ENCODE measurements around the gene CAMTA1. TPM values are rescaled to one million over a fixed set of nuclear protein-coding genes. Genes with fewer than 3 reads are reported as not detected.

Gene CAMTA1
- total and polyA plus RNA-seq, 9 of the 15 experiments (the other 6 are each of a cell fraction or from before 2014, with no cell fraction given): 43.9 to 161 (median 65.9) TPM

- in situ Hi-C loops (cut with MboI) (no loop called here), intact Hi-C loops (cut with micrococcal nuclease) (no loop called here)
- ATAC-seq (no peak), FAIRE-seq (no peak), DNase-seq (ENCODE audit: extremely low read depth in 1 of 4, low spot score in 3 of 4) (no peak)
- no TSS peak for BruUV-seq (replicated peaks)
- Histone ChIP-seq H3K79me2 (ENCODE audit: control insufficient read depth, insufficient read depth, low read length) (no peaks in the 10 kb centered on the region), H3K9ac (ENCODE audit: insufficient read depth in 1 of 2, low read depth in 2 of 2, low read length in 2 of 2) (no peak overlapping the region), H3K4me1 (replicated peaks in 1 of 2; ENCODE audit: control insufficient read depth in 2 of 2, insufficient read depth in 2 of 2, low read length in 2 of 2) (no peaks in the 10 kb centered on the region; a peak in 1 of 5 replicates), H2AFZ (ENCODE audit: low read depth, low read length) (no peak overlapping the region), H3K4me3 (no peak overlapping the region), H3K9me3 (replicated peaks; ENCODE audit: control insufficient read depth, insufficient read depth, low read depth, low read length) (no peaks in the 10 kb centered on the region), H3K36me3 (ENCODE audit: control insufficient read depth, insufficient read depth, low read length) (no peaks in the 10 kb centered on the region), H3K9me1 (ENCODE audit: control insufficient read depth, insufficient read depth, low read length) (no peaks in the 10 kb centered on the region), H3K4me2 (ENCODE audit: insufficient read depth, low read length) (no peak overlapping the region), H3K27ac (ENCODE audit: extremely low read depth, low read depth, low read length) (no peak overlapping the region), H4K20me1 (replicated peaks; ENCODE audit: control insufficient read depth, insufficient read depth, low read length) (peaks cover 15% of the 10 kb centered on the region), H3K27me3 (ENCODE audit: control insufficient read depth in 2 of 2, insufficient read depth in 2 of 2, low read length in 2 of 2) (peaks cover 53 to 93% of the 10 kb centered on the region in 2 experiments)
- CTCF ChIA-PET (ENCODE audit: low intra/inter-chr PET ratio): no interaction called here
- 2% methylated on average over 15 of the region's 16 CpGs for WGBS (ENCODE audit: insufficient coverage, low coverage, missing lambda C conversion rate)
- POLR2A ChIA-PET: no interaction called here
- TF ChIP-seq, protein P1, sequence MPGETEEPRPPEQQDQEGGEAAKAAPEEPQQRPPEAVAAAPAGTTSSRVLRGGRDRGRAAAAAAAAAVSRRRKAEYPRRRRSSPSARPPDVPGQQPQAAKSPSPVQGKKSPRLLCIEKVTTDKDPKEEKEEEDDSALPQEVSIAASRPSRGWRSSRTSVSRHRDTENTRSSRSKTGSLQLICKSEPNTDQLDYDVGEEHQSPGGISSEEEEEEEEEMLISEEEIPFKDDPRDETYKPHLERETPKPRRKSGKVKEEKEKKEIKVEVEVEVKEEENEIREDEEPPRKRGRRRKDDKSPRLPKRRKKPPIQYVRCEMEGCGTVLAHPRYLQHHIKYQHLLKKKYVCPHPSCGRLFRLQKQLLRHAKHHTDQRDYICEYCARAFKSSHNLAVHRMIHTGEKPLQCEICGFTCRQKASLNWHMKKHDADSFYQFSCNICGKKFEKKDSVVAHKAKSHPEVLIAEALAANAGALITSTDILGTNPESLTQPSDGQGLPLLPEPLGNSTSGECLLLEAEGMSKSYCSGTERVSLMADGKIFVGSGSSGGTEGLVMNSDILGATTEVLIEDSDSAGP (CRISPR knock-in tag; IDR thresholded peaks at IDR 0.05): no peak
- TF ChIP-seq NEUROD1 (IDR thresholded peaks at IDR 0.05; ENCODE audit: borderline replicate concordance, low read depth, low read length, partially characterized antibody): no peak
- TF ChIP-seq SRSF7 (optimal IDR thresholded peaks at IDR 0.05; ENCODE audit: low read depth, low read length): no peak
- no peak for TF ChIP-seq HNRNPUL1 (IDR thresholded peaks at IDR 0.05; ENCODE audit: low read length)
- TF ChIP-seq, protein P2, sequence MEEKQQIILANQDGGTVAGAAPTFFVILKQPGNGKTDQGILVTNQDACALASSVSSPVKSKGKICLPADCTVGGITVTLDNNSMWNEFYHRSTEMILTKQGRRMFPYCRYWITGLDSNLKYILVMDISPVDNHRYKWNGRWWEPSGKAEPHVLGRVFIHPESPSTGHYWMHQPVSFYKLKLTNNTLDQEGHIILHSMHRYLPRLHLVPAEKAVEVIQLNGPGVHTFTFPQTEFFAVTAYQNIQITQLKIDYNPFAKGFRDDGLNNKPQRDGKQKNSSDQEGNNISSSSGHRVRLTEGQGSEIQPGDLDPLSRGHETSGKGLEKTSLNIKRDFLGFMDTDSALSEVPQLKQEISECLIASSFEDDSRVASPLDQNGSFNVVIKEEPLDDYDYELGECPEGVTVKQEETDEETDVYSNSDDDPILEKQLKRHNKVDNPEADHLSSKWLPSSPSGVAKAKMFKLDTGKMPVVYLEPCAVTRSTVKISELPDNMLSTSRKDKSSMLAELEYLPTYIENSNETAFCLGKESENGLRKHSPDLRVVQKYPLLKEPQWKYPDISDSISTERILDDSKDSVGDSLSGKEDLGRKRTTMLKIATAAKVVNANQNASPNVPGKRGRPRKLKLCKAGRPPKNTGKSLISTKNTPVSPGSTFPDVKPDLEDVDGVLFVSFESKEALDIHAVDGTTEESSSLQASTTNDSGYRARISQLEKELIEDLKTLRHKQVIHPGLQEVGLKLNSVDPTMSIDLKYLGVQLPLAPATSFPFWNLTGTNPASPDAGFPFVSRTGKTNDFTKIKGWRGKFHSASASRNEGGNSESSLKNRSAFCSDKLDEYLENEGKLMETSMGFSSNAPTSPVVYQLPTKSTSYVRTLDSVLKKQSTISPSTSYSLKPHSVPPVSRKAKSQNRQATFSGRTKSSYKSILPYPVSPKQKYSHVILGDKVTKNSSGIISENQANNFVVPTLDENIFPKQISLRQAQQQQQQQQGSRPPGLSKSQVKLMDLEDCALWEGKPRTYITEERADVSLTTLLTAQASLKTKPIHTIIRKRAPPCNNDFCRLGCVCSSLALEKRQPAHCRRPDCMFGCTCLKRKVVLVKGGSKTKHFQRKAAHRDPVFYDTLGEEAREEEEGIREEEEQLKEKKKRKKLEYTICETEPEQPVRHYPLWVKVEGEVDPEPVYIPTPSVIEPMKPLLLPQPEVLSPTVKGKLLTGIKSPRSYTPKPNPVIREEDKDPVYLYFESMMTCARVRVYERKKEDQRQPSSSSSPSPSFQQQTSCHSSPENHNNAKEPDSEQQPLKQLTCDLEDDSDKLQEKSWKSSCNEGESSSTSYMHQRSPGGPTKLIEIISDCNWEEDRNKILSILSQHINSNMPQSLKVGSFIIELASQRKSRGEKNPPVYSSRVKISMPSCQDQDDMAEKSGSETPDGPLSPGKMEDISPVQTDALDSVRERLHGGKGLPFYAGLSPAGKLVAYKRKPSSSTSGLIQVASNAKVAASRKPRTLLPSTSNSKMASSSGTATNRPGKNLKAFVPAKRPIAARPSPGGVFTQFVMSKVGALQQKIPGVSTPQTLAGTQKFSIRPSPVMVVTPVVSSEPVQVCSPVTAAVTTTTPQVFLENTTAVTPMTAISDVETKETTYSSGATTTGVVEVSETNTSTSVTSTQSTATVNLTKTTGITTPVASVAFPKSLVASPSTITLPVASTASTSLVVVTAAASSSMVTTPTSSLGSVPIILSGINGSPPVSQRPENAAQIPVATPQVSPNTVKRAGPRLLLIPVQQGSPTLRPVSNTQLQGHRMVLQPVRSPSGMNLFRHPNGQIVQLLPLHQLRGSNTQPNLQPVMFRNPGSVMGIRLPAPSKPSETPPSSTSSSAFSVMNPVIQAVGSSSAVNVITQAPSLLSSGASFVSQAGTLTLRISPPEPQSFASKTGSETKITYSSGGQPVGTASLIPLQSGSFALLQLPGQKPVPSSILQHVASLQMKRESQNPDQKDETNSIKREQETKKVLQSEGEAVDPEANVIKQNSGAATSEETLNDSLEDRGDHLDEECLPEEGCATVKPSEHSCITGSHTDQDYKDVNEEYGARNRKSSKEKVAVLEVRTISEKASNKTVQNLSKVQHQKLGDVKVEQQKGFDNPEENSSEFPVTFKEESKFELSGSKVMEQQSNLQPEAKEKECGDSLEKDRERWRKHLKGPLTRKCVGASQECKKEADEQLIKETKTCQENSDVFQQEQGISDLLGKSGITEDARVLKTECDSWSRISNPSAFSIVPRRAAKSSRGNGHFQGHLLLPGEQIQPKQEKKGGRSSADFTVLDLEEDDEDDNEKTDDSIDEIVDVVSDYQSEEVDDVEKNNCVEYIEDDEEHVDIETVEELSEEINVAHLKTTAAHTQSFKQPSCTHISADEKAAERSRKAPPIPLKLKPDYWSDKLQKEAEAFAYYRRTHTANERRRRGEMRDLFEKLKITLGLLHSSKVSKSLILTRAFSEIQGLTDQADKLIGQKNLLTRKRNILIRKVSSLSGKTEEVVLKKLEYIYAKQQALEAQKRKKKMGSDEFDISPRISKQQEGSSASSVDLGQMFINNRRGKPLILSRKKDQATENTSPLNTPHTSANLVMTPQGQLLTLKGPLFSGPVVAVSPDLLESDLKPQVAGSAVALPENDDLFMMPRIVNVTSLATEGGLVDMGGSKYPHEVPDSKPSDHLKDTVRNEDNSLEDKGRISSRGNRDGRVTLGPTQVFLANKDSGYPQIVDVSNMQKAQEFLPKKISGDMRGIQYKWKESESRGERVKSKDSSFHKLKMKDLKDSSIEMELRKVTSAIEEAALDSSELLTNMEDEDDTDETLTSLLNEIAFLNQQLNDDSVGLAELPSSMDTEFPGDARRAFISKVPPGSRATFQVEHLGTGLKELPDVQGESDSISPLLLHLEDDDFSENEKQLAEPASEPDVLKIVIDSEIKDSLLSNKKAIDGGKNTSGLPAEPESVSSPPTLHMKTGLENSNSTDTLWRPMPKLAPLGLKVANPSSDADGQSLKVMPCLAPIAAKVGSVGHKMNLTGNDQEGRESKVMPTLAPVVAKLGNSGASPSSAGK (IDR thresholded peaks at IDR 0.05): no peak
- TF ChIP-seq PYGO2 (tag; IDR thresholded peaks at IDR 0.05): no peak
- no peak for TF ChIP-seq RUNX1 (IDR thresholded peaks at IDR 0.05; ENCODE audit: low read depth)
- no peak for TF ChIP-seq ZNF507 (tag; conservative IDR thresholded peaks at IDR 0.05)
- no peak for TF ChIP-seq CHD4 (IDR thresholded peaks at IDR 0.05; ENCODE audit: insufficient read depth, insufficient replicate concordance, low read depth, low read length, poor library complexity, severe bottlenecking)
- no peak for TF ChIP-seq CC2D1A (IDR thresholded peaks at IDR 0.05)
These were observed 901.1 kb downstream of the CAMTA1 start for GRCh38 chr1:7686301-7686850.
